Measurements from ENCODE around the gene ETNK2. TPM values are rescaled to one million over a fixed set of nuclear protein-coding genes. Genes with fewer than 3 reads are reported as not detected.

The ETNK2 gene
- total and polyA plus RNA-seq, 2 experiments from 2014 or later: 4.2 to 5.0 TPM

DNA sequence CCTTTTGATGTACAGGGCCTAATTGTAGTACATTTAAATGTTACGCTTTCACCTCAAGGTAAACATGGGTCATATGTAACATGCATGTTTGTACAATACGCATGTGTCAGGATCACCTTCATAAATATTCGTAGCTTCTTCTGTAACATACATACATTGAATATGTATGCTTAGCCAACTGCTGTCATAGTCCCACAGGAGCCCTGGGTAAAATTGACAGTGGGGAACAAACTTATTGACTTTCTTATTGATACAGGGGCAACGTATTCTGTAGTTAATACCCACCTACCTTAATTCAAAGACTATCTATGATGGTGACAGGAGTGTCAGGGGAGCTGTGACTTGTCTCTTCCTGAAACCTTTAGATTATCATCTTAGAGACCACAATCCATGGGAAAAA lies 18.0 kb upstream of the ETNK2 start:
- Histone ChIP-seq H3K4me1 (ENCODE audit: insufficient read depth) (peaks cover 16% of the 10 kb centered on the region), H3K9ac (no peak overlapping the region), H4K20me1 (ENCODE audit: insufficient read depth) (no peaks in the 10 kb centered on the region), H2AFZ (no peak overlapping the region), H3F3A (ENCODE audit: insufficient read depth) (peaks cover 12% of the 10 kb centered on the region; the same call in 1 of the 2 replicates), H3K4me2 (ENCODE audit: unreplicated experiment) (no peak overlapping the region), H3K27me3 (replicated peaks; ENCODE audit: insufficient read depth) (no peaks in the 10 kb centered on the region), H3K36me3 (ENCODE audit: low read depth) (no peaks in the 10 kb centered on the region), H3K4me3 (no peak overlapping the region), H3K79me2 (ENCODE audit: insufficient read depth) (no peaks in the 10 kb centered on the region), H3K9me2 (ENCODE audit: insufficient read depth) (no peaks in the 10 kb centered on the region), H3K27ac (no peak overlapping the region), H3K9me3 (ENCODE audit: low read depth) (no peaks in the 10 kb centered on the region)
- no peak for DNase-seq
- 72 to 78% methylated on average over 4 of the region's 4 CpGs for WGBS, 2 experiments (ENCODE audit: low coverage in 1 of 2, low lambda C conversion rate in 2 of 2, missing lambda C conversion rate in 2 of 2)
- no peak for TF ChIP-seq EZH2 (IDR thresholded peaks at IDR 0.05; ENCODE audit: insufficient read depth, poor library complexity, severe bottlenecking)
- in situ Hi-C loops (cut with MboI): loop anchor here (5.0 kb wide), 1 partner anchor 192 kb away; no protein-coding TSS in a partner anchor

GRCh38 chr1:204167730-204168129 lies 15.9 kb upstream of the ETNK2 start:
- Histone ChIP-seq H3K9me2 (ENCODE audit: insufficient read depth) (no peaks in the 10 kb centered on the region), H4K20me1 (ENCODE audit: insufficient read depth) (no peaks in the 10 kb centered on the region), H3K79me2 (ENCODE audit: insufficient read depth) (no peaks in the 10 kb centered on the region), H3K9ac (no peak overlapping the region), H3K4me3 (no peak overlapping the region), H2AFZ (no peak overlapping the region), H3K4me2 (ENCODE audit: unreplicated experiment) (no peak overlapping the region), H3F3A (ENCODE audit: insufficient read depth) (peaks cover 12% of the 10 kb centered on the region; the same call in 1 of the 2 replicates), H3K27me3 (replicated peaks; ENCODE audit: insufficient read depth) (no peaks in the 10 kb centered on the region), H3K9me3 (ENCODE audit: low read depth) (no peaks in the 10 kb centered on the region), H3K4me1 (ENCODE audit: insufficient read depth) (peaks cover 15% of the 10 kb centered on the region), H3K27ac (no peak overlapping the region), H3K36me3 (ENCODE audit: low read depth) (no peaks in the 10 kb centered on the region)
- 59 to 63% methylated on average over 5 of the region's 5 CpGs for WGBS, 2 experiments (ENCODE audit: low coverage in 1 of 2, low lambda C conversion rate in 2 of 2, missing lambda C conversion rate in 2 of 2)
- no peak for DNase-seq
- TF ChIP-seq EZH2 (IDR thresholded peaks at IDR 0.05; ENCODE audit: insufficient read depth, poor library complexity, severe bottlenecking) (no peak), EZH2phosphoT487 (IDR thresholded peaks at IDR 0.05; ENCODE audit: insufficient read depth, low read depth) (no peak)
- in situ Hi-C loops (cut with MboI): loop anchor here (5.0 kb wide), 1 partner anchor 195 kb away; no protein-coding TSS in a partner anchor

- Histone ChIP-seq H4K20me1 (ENCODE audit: insufficient read depth) (no peaks in the 10 kb centered on the region), H3K4me2 (ENCODE audit: unreplicated experiment) (no peak within 1 kb of the TSS), H2AFZ (no peak within 1 kb of the TSS), H3K36me3 (ENCODE audit: low read depth) (no peaks in the 10 kb centered on the region), H3K4me3 (no peak within 1 kb of the TSS), H3F3A (ENCODE audit: insufficient read depth) (no peaks in the 10 kb centered on the region), H3K27me3 (replicated peaks; ENCODE audit: insufficient read depth) (no peaks in the 10 kb centered on the region), H3K27ac (no peak within 1 kb of the TSS), H3K9ac (no peak within 1 kb of the TSS), H3K9me3 (ENCODE audit: low read depth) (no peaks in the 10 kb centered on the region), H3K9me2 (ENCODE audit: insufficient read depth) (no peaks in the 10 kb centered on the region), H3K4me1 (ENCODE audit: insufficient read depth) (0 out of 2 replicates have a peak, but pooled peaks cover 3% of the 10 kb centered on the region), H3K79me2 (ENCODE audit: insufficient read depth) (no peaks in the 10 kb centered on the region)
- TF ChIP-seq EZH2phosphoT487 (IDR thresholded peaks at IDR 0.05; ENCODE audit: insufficient read depth, low read depth) (no peak), EZH2 (IDR thresholded peaks at IDR 0.05; ENCODE audit: insufficient read depth, poor library complexity, severe bottlenecking) (no peak)
- DNase-seq: no peak
- in situ Hi-C loops (cut with MboI): loop anchor here (5.0 kb wide), 1 partner anchor 196 kb away; no protein-coding TSS in a partner anchor
- 37 to 46% methylated on average over 5 of the region's 5 CpGs for WGBS, 2 experiments (ENCODE audit: low coverage in 1 of 2, low lambda C conversion rate in 2 of 2, missing lambda C conversion rate in 2 of 2)
Measured at GRCh38 chr1:204166219-204166618, 14.4 kb upstream of the ETNK2 start, which contains the start of gene REN. TSS of gene REN (minus strand) at chr1:204166337. CDS start at chr1:204166293, 44 bp downstream.

DNA sequence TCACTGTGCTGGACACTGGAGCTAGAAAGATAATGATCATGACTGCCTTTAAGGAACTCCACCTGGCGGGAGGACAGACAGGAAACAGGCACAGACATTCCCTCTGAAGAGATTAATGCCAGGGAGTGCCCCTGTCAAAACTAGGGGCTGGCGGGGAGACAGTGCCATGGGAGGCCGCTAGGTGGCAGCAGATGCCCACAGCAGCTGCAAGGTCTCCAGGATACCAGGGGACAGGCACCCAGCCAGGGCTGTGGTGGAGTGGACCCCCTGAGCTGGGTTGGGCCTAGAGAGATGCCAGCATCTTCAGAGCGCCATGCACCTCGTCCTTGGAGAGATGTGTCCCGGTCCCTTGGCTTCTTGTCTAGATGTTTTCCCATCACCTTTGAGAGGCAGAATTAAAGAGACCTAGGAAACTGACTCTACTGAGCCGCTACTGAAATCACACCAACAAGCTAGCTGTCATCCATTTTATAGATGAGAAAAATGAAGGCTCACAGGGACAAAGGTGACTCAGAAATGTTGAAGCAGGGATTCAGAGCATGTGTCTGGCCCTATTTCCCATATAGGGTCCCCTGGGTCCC lies 10.7 kb upstream of the ETNK2 start:
- H3K27ac ChIP-seq: no peak overlapping the region
- H4K20me1 ChIP-seq (ENCODE audit: insufficient read depth): no peaks in the 10 kb centered on the region
- no peak overlapping the region for H3K4me3 ChIP-seq
- TF ChIP-seq EZH2phosphoT487 (IDR thresholded peaks at IDR 0.05; ENCODE audit: insufficient read depth, low read depth): no peak
- no peak for TF ChIP-seq EZH2 (IDR thresholded peaks at IDR 0.05; ENCODE audit: insufficient read depth, poor library complexity, severe bottlenecking)
- no peaks in the 10 kb centered on the region for H3K9me3 ChIP-seq (ENCODE audit: low read depth)
- in situ Hi-C loops (cut with MboI): no loop called here
- no peaks in the 10 kb centered on the region for H3K79me2 ChIP-seq (ENCODE audit: insufficient read depth)
- no peak overlapping the region for H3K9ac ChIP-seq
- no peaks in the 10 kb centered on the region for H3K27me3 ChIP-seq (replicated peaks; ENCODE audit: insufficient read depth)
- H3K9me2 ChIP-seq (ENCODE audit: insufficient read depth): no peaks in the 10 kb centered on the region
- no peaks in the 10 kb centered on the region for H3K36me3 ChIP-seq (ENCODE audit: low read depth)
- H3K4me2 ChIP-seq (ENCODE audit: unreplicated experiment): no peak overlapping the region
- 15 to 16% methylated on average over 7 of the region's 7 CpGs for WGBS, 2 experiments (ENCODE audit: low coverage in 1 of 2, low lambda C conversion rate in 2 of 2, missing lambda C conversion rate in 2 of 2)
- no peak overlapping the region for H2AFZ ChIP-seq
- no peaks in the 10 kb centered on the region for H3F3A ChIP-seq (ENCODE audit: insufficient read depth)
- no peaks in the 10 kb centered on the region for H3K4me1 ChIP-seq (ENCODE audit: insufficient read depth)
- DNase-seq: peak; percentile 67
